Activated CD4-positive, alpha-beta T cell treated with anti-CD3 and anti-CD28 coated beads, Interleukin-2, Interleukin-6, amounts not matched to agents 100 ng/mL and 50 ng/mL, durations not matched to agents 16 hours and 8 hours (primary cell): ENCODE data around the gene COL15A1.
"Not testable (repeated sequence)": the region's sequence is repeated elsewhere in the genome, so short reads cannot be mapped to it uniquely, and the experiment has no call there.

ENCODE experiments used
- DNase-seq: peaks from one replicate; pipeline ENCODE4 v3.0.0-alpha.2; 2020

The COL15A1 gene

GRCh38 chr9:99092643-99093491 lies 149.2 kb downstream of the COL15A1 start:
- DNase-seq, result peak; percentile 78

- peak; percentile 28 for DNase-seq
These were observed 149.7 kb downstream of the COL15A1 start for GRCh38 chr9:99093492-99093791.

GRCh38 chr9:99095565-99095964 lies 151.9 kb downstream of the COL15A1 start:
- no peak for DNase-seq

- no peak for DNase-seq
These were observed 152.7 kb downstream of the COL15A1 start for GRCh38 chr9:99096409-99096808.

GRCh38 chr9:99099806-99100585 lies 156.3 kb downstream of the COL15A1 start:
- not testable (repeated sequence) for DNase-seq

GRCh38 chr9:99101271-99101670 lies 157.6 kb downstream of the COL15A1 start:
- no peak for DNase-seq

- no peak for DNase-seq
These were observed 158.1 kb downstream of the COL15A1 start for GRCh38 chr9:99101812-99102211.

GRCh38 chr9:99103054-99103895 lies 159.6 kb downstream of the COL15A1 start:
- DNase-seq, result no peak

GRCh38 chr9:99103901-99104458 lies 160.3 kb downstream of the COL15A1 start:
- no peak for DNase-seq

GRCh38 chr9:99104459-99105151 lies 160.9 kb downstream of the COL15A1 start, which contains the start of gene TGFBR1:
TSS of gene TGFBR1 (plus strand) at chr9:99105113. CDS start at chr9:99105206, 93 bp downstream.
- DNase-seq, result peak; percentile 95

GRCh38 chr9:99105152-99106043 lies 161.7 kb downstream of the COL15A1 start:
- DNase-seq, result peak; percentile 43

- DNase-seq, result no peak
These were observed 162.3 kb downstream of the COL15A1 start for GRCh38 chr9:99106044-99106375.

GRCh38 chr9:99107421-99107820 lies 163.7 kb downstream of the COL15A1 start:
- DNase-seq, result no peak

- no peak for DNase-seq
These were observed 164.4 kb downstream of the COL15A1 start for GRCh38 chr9:99108131-99108530.

GRCh38 chr9:99109522-99109921 lies 165.8 kb downstream of the COL15A1 start:
- DNase-seq, result no peak

GRCh38 chr9:99112750-99113413 lies 169.2 kb downstream of the COL15A1 start:
- peak; percentile 32 for DNase-seq

GRCh38 chr9:99113414-99114048 lies 169.8 kb downstream of the COL15A1 start:
- no peak for DNase-seq

GRCh38 chr9:99114049-99114440 lies 170.3 kb downstream of the COL15A1 start:
- no peak for DNase-seq

- DNase-seq, result no peak
These were observed 171.3 kb downstream of the COL15A1 start for GRCh38 chr9:99114846-99115500.

- DNase-seq, result no peak
These were observed 172.3 kb downstream of the COL15A1 start for GRCh38 chr9:99116003-99116411.
